Endodermal cell (in vitro differentiated cells): ENCODE data around the gene DGKH. TPM values are rescaled to one million over a fixed set of nuclear protein-coding genes. Genes with fewer than 3 reads are reported as not detected.

Source experiments
- DNase-seq: peaks from one replicate; pipeline ENCODE4 v3.0.0-alpha.2; 2017
- H3K27ac ChIP-seq: 2 replicates; pipeline ENCODE4 v1.5.1; 2013; ENCODE audit warnings: mild to moderate bottlenecking, low read depth, low read length, moderate library complexity
- H3K27me3 ChIP-seq: 2 replicates; pipeline ENCODE4 v1.6.1; 2013; ENCODE audit warnings: mild to moderate bottlenecking, low read length, moderate library complexity; ENCODE audit not compliant: insufficient read depth, control insufficient read depth, poor library complexity, severe bottlenecking
- H3K36me3 ChIP-seq: 2 replicates; pipeline ENCODE4 v1.7.0; 2013; ENCODE audit warnings: mild to moderate bottlenecking, low read length, moderate library complexity; ENCODE audit not compliant: control insufficient read depth, insufficient read depth
- H3K4me1 ChIP-seq: one replicate; pipeline ENCODE4 v1.7.0; 2013; ENCODE audit warnings: low read length; ENCODE audit not compliant: control insufficient read depth, insufficient read depth
- H3K4me3 ChIP-seq: 2 replicates; pipeline ENCODE4 v1.5.1; 2013; ENCODE audit warnings: mild to moderate bottlenecking, low read length, moderate library complexity
- H3K9ac ChIP-seq: 2 replicates; pipeline ENCODE4 v1.6.1; 2013; ENCODE audit warnings: mild to moderate bottlenecking, low read length, moderate library complexity; ENCODE audit not compliant: poor library complexity, severe bottlenecking; ENCODE audit errors: extremely low read depth
- H3K9me3 ChIP-seq: 2 replicates; pipeline ENCODE4 v1.6.1; 2013; ENCODE audit warnings: mild to moderate bottlenecking, low read length, moderate library complexity; ENCODE audit not compliant: control insufficient read depth
- H3K27ac Mint-ChIP-seq: 2 replicates; pipeline ENCODE4 v1.8.0; 2020; ENCODE audit warnings: mixed read lengths
- H3K27me3 Mint-ChIP-seq: 2 replicates; pipeline ENCODE4 v1.8.0; 2021; ENCODE audit warnings: mild to moderate bottlenecking, mixed read lengths; ENCODE audit not compliant: insufficient read depth
- H3K36me3 Mint-ChIP-seq: 2 replicates; pipeline ENCODE4 v1.8.0; 2020; ENCODE audit warnings: low read depth, mixed read lengths
- H3K4me1 Mint-ChIP-seq: 2 replicates; pipeline ENCODE4 v1.8.0; 2020; ENCODE audit warnings: mixed read lengths
- H3K4me3 Mint-ChIP-seq: 2 replicates; pipeline ENCODE4 v1.8.0; 2020; ENCODE audit warnings: mild to moderate bottlenecking, moderate library complexity, mixed read lengths
- H3K9me3 Mint-ChIP-seq: 2 replicates; pipeline ENCODE4 v1.8.0; 2020; ENCODE audit warnings: mild to moderate bottlenecking, mixed read lengths
- WGBS, 2 experiments: methylation state at CpG; one replicate each; pipeline versions ENCODE4 v1.1.5 to v1.1.7; 2013; ENCODE audit warnings: missing lambda C conversion rate in 2 of 2, mixed read lengths in 1 of 2; ENCODE audit not compliant: insufficient coverage in 1 of 2, insufficient read length in 1 of 2; 5-methylcytosine and 5-hydroxymethylcytosine counted together
- total RNA-seq, 2 donors: library from RNA; stranded (reverse); fragmentation: NEBNext Ultra II Directional in 1 of 2; extraction: Animal tissue kit (Norgen Biotek cat#: 25700) in 1 of 2; gene quantifications; 2 replicates in 1 of 2; 3 replicates in 1 of 2; pipeline ENCODE4 v1.2.1, GENCODE V29; 2021
- TF ChIP-seq, protein P1 (sequence below): fragments of 200-600 bp; sonication (generic); conservative IDR thresholded peaks from 2 replicates; pipeline ENCODE4 v1.5.0; 2021; ENCODE audit warnings: antibody characterized with exemption, mild to moderate bottlenecking

Gene DGKH
- total RNA-seq, 2 donors from 2014 or later, result 7.1 to 11.5 TPM

DNA sequence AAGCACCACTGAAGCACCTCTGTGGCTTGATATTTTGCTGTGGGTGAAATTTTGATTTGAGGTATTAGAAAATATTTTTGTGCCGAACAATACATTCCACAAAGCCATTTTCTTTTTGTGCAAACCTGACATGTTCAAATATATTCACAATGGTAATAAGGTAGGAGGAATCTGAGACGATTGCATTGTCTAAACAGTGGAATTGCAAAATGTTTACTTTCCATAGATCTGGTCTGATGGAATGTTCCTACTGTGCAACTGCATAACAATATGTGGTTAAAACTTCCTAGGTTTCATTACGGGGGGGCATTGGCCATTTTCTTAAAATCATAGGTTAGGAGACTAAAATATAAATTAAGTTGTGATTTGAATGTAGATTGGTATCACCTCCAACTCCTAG, 180.8 kb downstream of the DGKH start:
- no peaks in the 10 kb centered on the region for H3K9me3 Mint-ChIP-seq
- no peak overlapping the region for H3K4me3 Mint-ChIP-seq
- no peak overlapping the region for H3K27ac ChIP-seq
- no peaks in the 10 kb centered on the region for H3K27me3 ChIP-seq
- no peaks in the 10 kb centered on the region for H3K27me3 Mint-ChIP-seq
- H3K9ac ChIP-seq, result no peak overlapping the region
- DNase-seq, result no peak
- H3K27ac Mint-ChIP-seq, result no peak overlapping the region
- no peak overlapping the region for H3K4me3 ChIP-seq
- TF ChIP-seq, protein P1, sequence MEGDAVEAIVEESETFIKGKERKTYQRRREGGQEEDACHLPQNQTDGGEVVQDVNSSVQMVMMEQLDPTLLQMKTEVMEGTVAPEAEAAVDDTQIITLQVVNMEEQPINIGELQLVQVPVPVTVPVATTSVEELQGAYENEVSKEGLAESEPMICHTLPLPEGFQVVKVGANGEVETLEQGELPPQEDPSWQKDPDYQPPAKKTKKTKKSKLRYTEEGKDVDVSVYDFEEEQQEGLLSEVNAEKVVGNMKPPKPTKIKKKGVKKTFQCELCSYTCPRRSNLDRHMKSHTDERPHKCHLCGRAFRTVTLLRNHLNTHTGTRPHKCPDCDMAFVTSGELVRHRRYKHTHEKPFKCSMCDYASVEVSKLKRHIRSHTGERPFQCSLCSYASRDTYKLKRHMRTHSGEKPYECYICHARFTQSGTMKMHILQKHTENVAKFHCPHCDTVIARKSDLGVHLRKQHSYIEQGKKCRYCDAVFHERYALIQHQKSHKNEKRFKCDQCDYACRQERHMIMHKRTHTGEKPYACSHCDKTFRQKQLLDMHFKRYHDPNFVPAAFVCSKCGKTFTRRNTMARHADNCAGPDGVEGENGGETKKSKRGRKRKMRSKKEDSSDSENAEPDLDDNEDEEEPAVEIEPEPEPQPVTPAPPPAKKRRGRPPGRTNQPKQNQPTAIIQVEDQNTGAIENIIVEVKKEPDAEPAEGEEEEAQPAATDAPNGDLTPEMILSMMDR, result no peak
- H3K36me3 Mint-ChIP-seq, result peaks cover 12% of the 10 kb centered on the region
- 95 to 97% methylated on average over 2 of the region's 3 CpGs for WGBS, 2 experiments
- H3K9me3 ChIP-seq, result no peaks in the 10 kb centered on the region
- peaks cover 9% of the 10 kb centered on the region for H3K36me3 ChIP-seq
- H3K4me1 ChIP-seq, result no peaks in the 10 kb centered on the region
- H3K4me1 Mint-ChIP-seq, result no peaks in the 10 kb centered on the region

DNA sequence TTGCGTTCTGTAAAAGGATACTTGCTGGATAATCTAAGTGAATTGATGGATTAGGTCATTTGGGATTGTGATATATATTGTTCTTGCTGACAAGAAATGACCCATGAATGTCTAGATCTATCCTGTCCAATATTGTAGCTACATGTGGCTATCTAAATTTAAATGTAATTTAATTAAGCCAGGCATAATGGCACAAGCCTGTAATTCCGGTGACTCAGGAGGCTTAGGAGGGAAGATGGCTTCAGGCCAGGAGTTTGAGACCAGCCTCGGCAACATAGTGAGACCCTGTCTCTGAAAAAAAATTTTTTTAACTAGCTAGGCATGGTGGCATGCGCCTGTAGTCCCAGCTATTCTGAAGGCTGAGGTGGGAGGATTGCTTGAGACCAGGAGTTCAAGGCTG, 184.2 kb downstream of the DGKH start:
- no peaks in the 10 kb centered on the region for H3K36me3 Mint-ChIP-seq
- Histone ChIP-seq H3K9ac (no peak overlapping the region), H3K36me3 (peaks cover 9% of the 10 kb centered on the region), H3K4me1 (no peaks in the 10 kb centered on the region), H3K4me3 (no peak overlapping the region), H3K27me3 (no peaks in the 10 kb centered on the region), H3K27ac (no peak overlapping the region), H3K9me3 (no peaks in the 10 kb centered on the region)
- no peaks in the 10 kb centered on the region for H3K27me3 Mint-ChIP-seq
- TF ChIP-seq, protein P1, result no peak
- H3K4me3 Mint-ChIP-seq, result no peak overlapping the region
- H3K27ac Mint-ChIP-seq, result no peak overlapping the region
- WGBS, 2 experiments, result 95 to 100% methylated on average over 4 of the region's 4 CpGs
- no peak for DNase-seq
- H3K4me1 Mint-ChIP-seq, result no peaks in the 10 kb centered on the region
- H3K9me3 Mint-ChIP-seq, result no peaks in the 10 kb centered on the region

DNA sequence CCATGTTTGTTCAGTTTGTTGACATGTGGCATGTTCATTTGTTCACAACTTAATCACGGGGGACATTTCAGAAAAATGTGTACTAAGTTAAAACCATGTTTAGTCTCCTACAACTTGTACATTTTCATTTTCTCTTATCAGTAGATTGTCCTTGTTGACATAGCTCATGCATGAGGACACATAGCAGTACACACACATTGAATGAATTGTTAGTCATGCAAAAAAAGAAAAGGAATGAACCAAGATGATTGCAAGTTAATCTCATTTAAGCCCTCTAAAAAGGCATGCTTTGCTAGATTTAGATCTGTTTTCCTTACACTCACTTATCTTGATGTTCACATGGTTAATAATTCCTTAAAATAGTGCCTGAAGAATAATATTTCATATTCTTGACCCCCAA, 185.3 kb downstream of the DGKH start:
- H3K36me3 Mint-ChIP-seq, result no peaks in the 10 kb centered on the region
- no peak overlapping the region for H3K27ac ChIP-seq
- H3K4me1 ChIP-seq, result no peaks in the 10 kb centered on the region
- H3K4me3 Mint-ChIP-seq, result no peak overlapping the region
- 94 to 100% methylated on average over 1 of the region's 1 CpG for WGBS, 2 experiments
- no peaks in the 10 kb centered on the region for H3K4me1 Mint-ChIP-seq
- H3K27me3 ChIP-seq, result no peaks in the 10 kb centered on the region
- no peak for DNase-seq
- no peaks in the 10 kb centered on the region for H3K9me3 ChIP-seq
- H3K4me3 ChIP-seq, result no peak overlapping the region
- H3K36me3 ChIP-seq, result peaks cover 9% of the 10 kb centered on the region
- H3K9me3 Mint-ChIP-seq, result no peaks in the 10 kb centered on the region
- H3K9ac ChIP-seq, result no peak overlapping the region
- H3K27ac Mint-ChIP-seq, result no peak overlapping the region
- H3K27me3 Mint-ChIP-seq, result no peaks in the 10 kb centered on the region
- TF ChIP-seq, protein P1, result no peak
